Epidermal melanocyte (primary cell): ENCODE measurements around the gene PHOX2B.
"Not testable (repeated sequence)": the region's sequence is repeated elsewhere in the genome, so short reads cannot be mapped to it uniquely, and the experiment has no call there.

ENCODE experiments used
- DNase-seq: peaks from one replicate; pipeline ENCODE4 v3.0.0; 2011; ENCODE audit warnings: low spot score; ENCODE audit not compliant: insufficient read length

PHOX2B gene

DNA sequence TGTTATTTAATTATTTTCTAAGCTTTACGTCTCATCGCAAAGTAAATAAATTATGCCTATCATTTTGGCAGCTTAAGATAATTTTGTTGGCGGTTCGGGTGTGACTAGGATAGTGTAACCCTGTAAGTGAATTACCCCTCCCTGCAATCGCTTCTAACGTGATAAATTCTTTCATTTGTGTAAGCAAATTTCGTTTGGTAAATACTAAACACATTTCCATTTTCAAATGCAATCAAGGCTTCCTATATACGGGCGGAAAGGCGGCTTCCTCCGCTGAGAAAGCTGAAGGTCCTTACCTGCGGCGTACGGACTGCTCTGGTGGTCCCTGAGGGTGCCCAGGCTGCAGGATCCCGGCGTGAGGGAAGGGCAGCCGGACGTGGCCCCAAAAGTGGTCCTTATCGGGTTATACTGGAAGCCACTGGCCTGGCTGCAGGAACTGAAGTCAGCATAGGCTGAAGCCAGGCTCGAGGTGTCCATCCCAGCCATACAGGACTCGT lies 403 bp downstream of the PHOX2B start:
- DNase-seq = no peak

DNA sequence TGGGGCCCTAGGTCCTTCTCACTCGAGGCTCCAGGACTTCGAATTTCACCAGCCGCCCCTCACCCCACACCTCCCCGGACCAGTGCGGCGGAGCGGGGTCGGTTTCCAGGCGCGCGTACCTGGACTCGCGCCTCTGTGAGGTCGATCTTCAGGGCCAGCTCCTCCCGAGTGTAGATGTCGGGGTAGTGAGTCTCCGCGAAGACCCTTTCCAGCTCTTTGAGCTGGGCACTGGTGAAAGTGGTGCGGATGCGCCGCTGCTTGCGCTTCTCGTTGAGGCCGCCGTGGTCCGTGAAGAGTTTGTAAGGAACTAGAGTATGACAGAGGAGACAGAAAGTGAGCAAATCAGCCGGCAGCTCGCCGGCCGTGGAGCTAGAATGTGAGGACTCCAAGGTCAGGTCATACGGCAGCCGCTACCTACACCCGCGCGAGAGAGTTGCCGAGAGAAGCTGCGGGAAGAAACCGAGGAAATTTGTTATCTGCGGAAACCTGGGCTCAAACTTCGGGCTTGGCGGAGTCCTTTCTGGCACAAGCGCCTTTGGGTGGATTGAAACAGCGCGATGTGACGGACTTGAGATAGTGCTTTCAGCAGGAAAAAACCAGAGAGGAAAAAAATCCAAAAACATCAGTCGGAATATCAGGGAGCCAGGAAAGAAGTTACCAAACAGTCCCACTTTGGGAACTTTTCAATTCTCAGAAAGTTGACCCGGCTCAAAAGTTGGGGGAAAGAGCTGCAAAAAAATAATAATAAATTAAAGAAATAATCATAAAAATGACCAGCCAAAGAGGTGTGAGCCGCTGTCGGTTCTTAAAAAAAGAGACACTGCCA lies 1.1 kb downstream of the PHOX2B start:
- no peak for DNase-seq

DNA sequence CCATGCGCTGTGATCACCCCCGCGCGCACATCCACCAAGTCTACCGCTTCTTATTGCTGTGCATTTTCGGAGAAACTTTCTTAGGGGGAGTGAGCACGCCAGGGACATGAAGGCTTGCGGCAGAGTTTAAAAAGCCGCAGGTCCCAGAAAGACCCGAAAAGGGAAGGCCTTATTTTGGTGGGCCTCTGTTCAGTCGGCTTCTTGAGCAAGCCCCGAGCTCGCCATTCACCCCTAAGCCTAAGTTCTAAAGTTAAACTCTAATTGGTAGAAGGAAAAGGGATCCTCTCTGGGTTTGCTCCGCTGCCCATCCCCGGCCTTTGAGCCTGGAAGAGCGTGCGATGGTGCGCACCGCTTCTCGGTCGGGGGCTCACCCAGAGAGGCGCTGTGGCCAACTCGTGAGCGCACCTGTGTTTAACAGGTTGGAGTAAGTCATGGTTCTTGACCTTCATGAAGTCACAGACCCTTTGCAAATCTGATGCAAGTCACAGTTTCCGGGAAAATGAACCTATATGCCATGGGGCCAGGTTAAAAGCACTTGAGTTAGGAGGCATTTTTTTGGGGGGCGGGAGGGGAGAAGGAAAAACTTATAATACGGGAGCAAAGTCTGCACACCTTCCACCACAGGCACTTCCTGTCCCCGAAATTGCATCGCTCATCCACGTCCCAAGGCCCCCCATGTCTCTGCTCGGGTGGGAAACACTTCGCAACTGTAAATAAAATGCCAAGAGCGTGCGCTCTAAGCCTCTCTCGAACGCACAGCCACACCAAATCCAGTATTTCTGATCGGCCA lies 1.9 kb downstream of the PHOX2B start:
- DNase-seq = no peak

DNA sequence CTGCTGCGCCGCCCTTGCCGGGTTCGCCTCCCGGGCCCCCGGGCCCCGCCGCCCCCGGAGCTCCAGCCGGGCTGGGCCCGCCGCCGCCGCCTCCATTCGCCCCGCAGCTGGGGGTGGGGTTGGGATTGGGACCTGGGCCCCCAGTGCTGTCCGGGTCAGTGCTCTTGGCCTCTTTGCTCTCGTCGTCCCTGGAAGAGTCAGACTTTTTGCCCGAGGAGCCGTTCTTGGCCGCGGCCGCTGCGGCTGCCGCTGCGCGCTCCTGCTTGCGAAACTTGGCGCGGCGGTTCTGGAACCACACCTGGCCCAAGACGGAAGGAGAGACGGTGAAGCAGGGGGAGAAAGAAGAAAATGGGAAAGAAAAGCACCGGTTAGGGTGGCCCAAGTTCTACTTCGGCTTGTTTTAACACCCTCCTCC lies 2.5 kb downstream of the PHOX2B start:
- DNase-seq = no peak

DNA sequence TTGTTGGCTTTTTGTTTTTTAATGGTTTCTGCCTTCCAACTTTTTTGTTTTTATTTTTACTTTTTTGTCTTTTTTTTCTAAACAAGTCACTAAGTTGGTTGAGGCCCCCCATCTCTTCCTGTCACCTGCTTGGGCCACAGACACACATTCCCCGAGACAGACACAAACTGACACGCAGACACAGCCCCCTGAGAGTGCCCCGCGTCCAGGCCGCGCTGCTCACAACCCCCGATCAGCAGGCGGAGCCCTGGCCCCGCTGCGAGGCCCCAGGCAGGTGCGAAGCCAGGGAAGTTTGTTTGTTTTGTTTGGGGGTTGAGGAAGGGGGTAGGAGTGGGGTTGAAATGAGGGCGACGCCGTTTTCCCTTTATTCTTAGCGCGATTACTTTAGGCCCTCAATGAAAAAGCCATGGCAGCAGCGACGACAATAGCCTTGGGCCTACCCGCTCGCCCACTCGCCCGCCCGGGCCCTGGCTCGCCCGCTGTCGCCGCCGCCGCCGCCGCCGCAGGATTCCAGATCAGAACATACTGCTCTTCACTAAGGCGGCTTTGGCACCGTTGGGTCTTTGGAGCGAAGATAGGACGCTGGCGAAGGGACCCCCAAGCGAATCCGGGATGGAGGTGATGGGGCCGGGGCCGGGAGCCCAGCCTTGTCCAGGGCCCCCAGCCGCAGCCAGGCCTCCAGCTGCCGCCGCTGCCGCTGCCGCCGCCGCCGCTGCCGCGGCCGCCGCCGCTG lies 3.1 kb downstream of the PHOX2B start:
- DNase-seq = no peak

DNA sequence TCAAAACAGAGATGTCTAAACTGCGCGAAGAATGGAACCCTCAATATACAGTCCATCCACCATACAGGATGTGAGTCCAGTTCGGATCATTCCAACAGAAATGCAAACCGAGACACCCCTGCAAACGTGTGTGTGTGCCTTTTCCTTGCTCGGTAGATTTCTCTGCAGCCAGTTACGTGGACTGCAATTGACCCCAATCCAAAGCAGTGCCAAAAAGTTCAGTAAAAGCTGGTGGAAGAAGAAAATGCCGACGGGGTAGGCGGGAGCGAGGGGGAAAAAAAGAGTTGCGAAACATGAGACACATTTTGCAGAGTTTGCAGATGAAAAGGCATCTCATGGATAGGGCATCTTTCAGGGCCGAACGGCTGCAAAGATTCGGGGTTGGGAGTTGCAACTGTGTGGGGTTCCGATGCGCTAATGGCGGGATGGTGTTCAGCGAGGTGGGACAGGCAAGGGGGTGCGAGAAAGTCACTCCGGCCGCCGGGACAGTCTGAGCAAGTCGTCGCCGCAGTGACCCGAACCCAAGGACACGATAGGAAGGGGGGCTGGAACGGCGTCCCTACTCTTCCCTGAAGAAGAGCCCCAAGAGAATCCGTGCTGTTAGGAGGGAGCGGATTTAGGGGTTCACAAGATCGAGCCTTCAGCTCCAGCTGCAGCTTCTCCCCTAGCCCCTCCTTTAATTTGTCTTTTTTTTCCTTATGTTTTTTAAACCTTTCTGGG lies 3.8 kb downstream of the PHOX2B start:
- no peak for DNase-seq

DNA sequence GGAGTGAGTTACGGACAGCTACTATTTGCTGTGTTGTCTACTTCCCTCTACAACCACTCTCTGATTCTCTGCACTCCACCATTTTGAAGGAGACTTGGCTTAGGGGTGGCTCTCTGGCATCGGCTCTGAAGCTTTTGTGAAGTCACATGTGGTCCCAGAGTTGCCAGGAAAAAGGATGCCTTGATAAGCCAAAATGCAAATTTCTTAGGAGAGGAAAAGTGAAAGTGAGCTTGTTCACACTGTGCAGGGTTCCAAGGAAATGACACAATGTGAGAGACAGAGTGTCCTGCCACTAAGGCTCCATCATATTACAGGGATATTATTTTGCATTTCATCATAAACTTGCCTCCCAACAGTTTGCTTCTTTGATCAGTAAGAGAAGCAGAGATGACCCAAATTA lies 7.2 kb downstream of the PHOX2B start:
- DNase-seq = no peak

DNA sequence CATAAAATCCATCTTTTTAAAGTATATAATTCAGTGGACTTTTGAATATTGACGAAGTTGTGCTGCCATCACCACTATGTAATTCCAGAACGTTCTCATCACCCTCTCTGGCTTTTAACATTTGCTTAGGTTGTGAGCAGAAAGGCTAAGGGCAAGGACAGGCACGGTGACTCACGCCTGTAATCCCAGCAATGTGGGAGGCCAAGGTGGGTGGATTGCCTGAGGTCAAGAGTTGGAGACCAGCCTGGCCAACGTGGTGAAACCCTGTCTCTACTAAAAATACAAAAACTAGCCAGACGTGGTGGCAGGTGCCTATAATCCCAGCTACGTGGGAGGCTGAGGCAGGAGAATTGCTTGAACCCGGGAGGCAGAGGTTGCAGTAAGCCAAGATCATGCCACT lies 11.0 kb downstream of the PHOX2B start:
- DNase-seq = not testable (repeated sequence)

DNA sequence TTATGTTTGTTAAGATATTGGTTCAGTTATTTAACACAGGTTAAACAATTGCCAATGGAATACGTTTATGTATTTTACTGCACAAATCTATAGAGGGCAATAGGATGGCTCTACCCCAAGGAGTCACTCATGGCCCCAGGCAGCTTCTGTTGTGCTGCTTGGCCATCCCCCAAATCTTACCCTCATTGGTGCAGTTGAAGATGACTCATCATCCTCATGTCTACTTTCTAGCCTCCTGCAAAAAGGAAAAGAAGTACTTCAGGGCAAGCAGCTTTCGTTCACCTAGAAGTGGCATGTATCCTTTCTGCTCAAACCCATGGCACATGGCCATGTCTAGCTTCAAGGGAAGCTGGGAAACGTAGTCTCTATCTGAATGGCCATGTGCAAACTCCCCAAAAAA lies 14.2 kb downstream of the PHOX2B start:
- DNase-seq = no peak

DNA sequence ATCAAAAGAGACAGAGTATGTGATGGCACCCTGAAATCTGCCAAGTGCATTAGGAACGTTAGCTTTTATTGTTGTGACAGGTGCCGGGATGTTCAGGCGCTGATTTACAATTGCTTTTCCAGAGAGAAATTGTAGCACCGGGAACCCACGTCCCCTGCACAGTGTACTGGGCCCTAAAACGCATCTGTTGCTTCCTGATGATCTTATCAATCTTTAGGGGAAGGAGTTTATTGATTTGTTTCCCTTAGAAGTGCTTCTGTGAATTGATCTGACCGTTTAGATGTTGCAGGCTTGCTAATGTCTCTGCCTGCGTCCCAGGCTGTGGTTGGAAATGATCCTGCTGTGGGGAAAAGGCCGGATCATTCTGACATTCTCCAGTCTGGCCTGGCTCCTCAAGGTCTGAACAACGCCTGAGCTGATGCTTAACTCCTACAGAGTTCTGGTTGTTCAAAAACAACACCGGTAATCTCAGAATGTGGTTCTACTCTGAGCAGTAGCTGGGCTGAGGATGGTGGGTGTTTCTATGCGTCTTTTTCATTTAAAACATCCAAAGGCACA lies 16.9 kb downstream of the PHOX2B start:
- no peak for DNase-seq

DNA sequence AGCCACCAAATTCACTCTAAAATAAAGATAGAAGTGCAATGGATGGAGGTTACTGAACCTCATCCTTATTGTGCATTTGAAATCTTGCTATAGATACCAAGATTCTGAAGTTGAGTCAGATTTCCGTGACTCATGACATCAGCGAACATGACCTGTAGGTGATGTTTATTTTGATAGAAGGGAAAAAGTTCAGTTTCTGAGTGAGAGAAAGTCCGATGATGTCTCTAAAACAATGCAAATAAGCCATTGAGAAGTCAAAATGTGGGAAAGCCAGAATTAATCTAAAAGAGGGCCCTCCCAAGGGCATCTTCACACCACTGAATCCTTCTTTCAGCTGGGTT lies 20.0 kb downstream of the PHOX2B start:
- DNase-seq = no peak

DNA sequence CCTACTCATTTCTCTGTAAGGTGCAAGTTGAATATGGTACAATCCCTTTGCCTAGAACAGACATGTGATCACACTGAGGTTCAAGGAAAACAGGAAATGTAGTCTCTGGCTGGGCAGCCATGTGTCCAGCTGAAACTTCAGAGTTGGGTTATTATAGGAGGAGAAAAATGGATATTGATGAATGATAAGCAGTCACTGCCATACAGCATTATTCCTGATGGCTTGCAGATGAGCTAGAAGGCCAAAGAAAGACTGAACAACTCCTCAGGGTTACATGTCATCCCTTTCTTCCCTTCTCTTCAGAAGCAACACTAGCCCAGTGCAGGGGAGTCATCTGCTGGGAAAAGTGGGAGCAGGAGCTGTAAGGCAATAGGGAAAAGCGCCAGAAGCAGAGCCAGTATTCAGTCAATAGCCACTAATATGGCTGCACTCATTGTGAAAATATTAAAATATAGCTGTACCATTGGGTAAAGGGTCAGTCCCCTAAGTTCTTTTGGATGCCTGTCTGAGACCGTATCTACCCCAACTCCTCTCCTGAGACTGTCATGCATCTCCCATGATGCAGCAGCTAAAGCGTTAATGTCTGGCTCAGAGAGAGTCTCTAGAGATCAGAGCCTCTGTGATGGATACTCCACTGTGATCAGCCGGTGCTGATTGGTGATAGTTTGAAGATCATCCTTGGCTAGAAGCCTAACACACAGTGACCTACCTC lies 20.5 kb downstream of the PHOX2B start:
- DNase-seq = no peak

DNA sequence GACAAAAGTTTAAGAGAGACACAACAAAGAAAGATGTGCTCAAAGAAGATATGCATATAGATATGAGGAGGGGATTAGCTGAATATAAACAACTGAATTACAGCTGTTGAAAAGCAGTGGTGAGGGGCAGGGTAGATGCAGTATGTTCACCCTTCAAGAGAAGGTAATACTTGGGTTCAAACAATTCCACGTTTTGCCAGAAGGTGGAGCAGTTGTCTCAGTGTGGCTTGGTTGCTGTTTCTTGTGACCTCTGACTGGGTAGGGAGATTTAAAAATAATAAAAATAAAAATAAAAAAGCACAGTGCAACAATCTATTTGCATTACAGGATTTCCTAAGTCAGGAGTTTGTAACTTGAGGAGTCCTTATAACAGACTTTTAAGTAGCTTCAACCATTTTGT lies 23.3 kb downstream of the PHOX2B start:
- DNase-seq = no peak

DNA sequence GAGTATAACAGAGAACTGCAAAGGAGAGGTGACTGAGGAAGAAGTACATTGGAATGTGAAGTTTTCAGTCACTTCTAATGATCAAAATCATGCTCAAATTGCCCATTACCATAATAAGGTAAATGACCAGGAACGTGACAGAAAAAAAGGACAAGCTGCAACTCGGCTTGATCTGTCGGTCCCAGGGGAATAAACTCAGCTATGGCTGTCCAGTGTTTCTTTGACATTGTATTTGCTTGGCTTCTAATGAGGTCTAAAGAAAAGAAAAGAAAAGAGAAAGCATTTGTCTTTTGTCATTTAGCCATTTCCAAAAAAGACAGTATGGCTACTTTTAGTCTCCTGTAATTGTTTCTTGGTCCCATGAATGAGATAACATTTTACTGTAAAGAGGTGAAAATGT lies 25.2 kb downstream of the PHOX2B start:
- DNase-seq = no peak

DNA sequence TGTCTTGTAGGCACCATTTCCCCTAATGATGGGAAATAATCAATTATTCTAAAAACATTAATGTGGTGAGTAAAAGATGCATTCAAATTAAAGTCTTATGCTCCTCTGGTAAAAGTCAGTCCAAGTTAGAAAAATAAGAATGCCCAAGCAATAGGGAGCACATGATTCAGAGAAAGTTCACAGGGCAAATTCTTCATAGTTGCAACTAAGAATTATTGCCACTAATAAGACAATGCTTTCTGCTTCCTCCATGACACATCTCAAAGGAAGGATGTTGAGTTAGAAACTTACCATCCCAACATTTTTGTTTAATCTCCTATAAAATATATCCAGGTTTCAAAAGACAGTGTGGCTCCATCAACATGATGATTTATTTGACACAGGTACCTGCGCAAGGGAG lies 26.3 kb downstream of the PHOX2B start:
- no peak for DNase-seq

DNA sequence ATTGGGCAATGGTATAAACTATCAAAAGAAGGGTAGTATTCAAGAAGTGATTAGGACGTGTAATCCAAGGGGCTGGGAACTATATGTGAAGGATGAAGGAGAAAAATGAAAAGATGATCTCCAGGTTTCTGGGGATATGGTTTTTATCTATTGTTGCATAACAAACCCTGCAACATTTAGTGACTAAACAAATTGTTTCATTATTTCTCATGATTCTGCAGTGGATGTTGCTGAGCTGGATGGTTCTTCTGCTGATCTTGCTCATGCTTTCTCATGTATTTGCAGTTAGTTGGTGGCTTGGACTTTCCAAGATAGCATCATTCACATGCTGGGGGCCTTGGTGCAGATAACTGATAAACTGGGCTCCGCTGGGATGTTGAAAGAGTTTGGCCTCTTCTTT lies 29.1 kb downstream of the PHOX2B start:
- DNase-seq = no peak

DNA sequence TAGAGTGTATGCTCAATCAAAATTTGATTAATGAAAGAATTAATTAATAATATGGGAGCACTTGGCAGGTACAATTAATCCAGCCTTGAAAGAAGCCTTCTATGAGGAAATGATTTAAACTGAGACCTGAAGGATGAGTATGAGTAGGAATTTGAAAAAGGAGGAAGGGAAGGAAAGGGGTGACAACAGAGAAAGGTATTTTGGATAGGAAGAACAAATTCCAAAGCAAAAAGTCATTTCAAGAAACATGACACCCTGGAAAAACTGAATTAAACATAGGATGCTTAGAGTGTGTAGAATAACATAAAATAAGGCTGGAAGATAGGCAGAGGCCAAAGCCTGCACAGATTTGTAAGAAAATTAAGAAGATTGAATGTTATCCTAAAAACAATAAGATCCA lies 29.6 kb downstream of the PHOX2B start:
- no peak for DNase-seq

DNA sequence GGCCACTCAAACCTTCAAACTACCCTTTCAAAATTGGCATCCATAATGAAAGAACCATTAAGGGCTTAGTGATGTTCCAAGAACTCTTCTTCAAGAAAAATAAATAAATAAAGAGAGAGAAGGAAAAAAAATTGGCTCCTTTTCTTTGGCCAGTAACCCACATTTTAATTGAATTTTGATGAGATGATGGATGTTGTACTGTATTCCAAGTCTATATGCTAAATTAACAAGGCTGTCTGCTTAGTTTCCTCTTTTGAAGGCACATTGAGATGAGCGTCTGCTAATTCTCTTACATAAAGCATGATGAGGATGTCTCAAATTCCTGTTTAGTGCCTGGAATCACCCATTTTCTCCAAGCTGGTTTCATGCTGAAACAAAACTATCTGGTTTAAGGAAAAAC lies 33.4 kb downstream of the PHOX2B start:
- no peak for DNase-seq

DNA sequence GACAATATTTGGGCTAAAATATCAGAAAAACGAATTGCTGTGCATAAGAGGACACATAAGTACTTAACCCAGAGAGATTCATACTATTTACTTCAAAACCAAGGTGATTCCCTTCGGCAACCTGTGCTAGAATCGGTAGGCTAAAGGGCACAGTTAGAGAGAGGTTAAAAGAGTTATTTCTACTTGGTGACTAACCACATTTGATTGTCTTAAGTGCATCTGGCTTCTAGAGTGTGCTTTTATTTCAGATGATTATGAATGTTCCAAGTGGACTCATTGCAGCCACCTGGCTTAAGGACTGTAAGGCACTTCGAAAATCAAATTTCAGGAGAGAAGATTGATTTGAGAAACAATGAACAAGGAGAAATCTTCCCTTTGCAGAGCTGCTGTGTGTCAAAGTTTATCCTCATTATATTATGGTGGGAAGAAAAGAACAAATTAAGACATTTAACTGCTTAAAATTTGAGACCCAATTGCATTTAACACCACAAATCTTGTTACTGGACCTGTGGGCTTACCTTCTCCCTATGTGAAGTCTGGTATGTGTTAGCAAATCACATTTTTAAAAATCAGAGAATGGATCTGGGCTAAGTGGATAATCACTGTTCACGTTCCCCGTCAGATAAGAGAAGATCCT lies 34.0 kb downstream of the PHOX2B start:
- no peak for DNase-seq

DNA sequence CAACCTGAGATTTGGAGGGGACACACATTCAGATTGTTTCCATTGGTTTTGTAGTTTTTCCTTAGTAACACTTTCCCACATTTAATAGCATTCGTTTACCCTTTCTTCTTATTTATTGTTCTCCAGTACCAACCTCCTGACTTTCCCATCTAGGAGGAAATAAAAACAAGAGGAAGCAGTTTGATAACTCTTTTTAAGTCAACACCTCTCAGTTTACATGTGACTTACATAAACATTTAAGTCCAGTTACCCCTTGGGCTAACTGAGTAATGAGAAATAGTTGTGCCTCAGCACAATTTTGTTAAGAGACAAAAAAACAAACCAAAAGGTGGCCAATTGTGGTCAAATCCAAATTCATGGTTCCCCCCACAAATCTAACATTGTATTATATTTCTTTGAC lies 34.8 kb downstream of the PHOX2B start:
- DNase-seq = no peak
